ENCODE measurements around the gene FCN3. TPM values are rescaled to one million over a fixed set of nuclear protein-coding genes. Genes with fewer than 3 reads are reported as not detected.
A peak's percentile ranks its signal among the peaks of the same experiment; 100 is the strongest.

The FCN3 gene
- total and polyA plus RNA-seq, 9 of the 15 experiments (the other 6 are each of a cell fraction or from before 2014, with no cell fraction given) = 0.49 TPM; not detected in 8

DNA sequence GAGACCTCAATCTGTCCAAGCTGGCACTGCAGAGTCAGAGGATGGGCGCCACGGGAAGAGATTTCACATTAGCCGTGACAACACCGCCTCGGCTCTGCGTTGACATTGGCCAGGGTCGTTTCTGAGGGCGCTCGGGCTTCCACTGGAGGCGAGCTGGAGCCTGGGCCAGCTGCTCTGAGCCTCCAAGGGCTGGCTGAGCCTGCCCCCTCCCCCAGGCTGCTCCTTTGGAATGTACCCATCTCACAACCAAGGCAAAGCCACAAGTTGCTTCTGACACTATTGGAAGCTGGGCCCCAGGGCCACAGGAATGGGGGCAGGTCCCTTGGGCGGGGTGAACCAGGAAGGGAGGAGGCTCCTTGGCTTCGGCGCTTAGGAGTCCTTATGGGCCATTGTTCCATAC is 30.4 kb upstream of the FCN3 start (continued):
- TF ChIP-seq, protein P1, sequence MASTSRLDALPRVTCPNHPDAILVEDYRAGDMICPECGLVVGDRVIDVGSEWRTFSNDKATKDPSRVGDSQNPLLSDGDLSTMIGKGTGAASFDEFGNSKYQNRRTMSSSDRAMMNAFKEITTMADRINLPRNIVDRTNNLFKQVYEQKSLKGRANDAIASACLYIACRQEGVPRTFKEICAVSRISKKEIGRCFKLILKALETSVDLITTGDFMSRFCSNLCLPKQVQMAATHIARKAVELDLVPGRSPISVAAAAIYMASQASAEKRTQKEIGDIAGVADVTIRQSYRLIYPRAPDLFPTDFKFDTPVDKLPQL (IDR thresholded peaks at IDR 0.05; ENCODE audit: extremely low read depth, insufficient read length) = no peak
- 0 out of 2 replicates have a peak, but pooled peaks have one; percentile 19 for TF ChIP-seq ZFX (CRISPR knock-in tag; IDR thresholded peaks at IDR 0.05)
- TF ChIP-seq, protein P2, sequence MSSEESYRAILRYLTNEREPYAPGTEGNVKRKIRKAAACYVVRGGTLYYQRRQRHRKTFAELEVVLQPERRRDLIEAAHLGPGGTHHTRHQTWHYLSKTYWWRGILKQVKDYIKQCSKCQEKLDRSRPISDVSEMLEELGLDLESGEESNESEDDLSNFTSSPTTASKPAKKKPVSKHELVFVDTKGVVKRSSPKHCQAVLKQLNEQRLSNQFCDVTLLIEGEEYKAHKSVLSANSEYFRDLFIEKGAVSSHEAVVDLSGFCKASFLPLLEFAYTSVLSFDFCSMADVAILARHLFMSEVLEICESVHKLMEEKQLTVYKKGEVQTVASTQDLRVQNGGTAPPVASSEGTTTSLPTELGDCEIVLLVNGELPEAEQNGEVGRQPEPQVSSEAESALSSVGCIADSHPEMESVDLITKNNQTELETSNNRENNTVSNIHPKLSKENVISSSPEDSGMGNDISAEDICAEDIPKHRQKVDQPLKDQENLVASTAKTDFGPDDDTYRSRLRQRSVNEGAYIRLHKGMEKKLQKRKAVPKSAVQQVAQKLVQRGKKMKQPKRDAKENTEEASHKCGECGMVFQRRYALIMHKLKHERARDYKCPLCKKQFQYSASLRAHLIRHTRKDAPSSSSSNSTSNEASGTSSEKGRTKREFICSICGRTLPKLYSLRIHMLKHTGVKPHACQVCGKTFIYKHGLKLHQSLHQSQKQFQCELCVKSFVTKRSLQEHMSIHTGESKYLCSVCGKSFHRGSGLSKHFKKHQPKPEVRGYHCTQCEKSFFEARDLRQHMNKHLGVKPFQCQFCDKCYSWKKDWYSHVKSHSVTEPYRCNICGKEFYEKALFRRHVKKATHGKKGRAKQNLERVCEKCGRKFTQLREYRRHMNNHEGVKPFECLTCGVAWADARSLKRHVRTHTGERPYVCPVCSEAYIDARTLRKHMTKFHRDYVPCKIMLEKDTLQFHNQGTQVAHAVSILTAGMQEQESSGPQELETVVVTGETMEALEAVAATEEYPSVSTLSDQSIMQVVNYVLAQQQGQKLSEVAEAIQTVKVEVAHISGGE (CRISPR knock-in tag; IDR thresholded peaks at IDR 0.05) = no peak
- TF ChIP-seq RBM22 (IDR thresholded peaks at IDR 0.05; ENCODE audit: low read depth, low read length, poor library complexity, severe bottlenecking) = peak; percentile 94
- no peak for TF ChIP-seq KHSRP (IDR thresholded peaks at IDR 0.05)

DNA sequence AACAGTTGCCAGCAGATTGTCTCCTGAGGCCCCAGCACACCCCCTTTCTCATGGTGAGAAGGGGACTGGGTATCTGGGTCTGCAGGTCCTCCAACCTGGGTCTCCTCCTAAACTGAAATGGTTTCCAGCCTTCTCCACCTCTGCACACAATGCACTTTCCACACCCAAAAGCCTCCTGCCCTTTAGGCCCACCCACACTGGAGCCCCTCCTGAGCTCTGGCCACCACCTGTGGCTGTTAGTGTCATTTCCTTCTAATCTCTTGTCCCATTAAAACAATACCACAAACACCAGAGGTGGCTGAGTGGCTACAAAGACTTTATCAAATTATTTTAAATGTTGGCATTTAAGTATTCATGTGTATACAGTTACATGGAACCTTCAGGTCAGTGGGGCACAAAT is 29.3 kb upstream of the FCN3 start:
- Histone ChIP-seq H3K4me1 (replicated peaks in 1 of 2; ENCODE audit: control insufficient read depth in 2 of 2, insufficient read depth in 2 of 2, low read length in 2 of 2) (peaks cover 0 to 20% of the 10 kb centered on the region in 2 experiments; a peak in 2 of 5 replicates), H2AFZ (ENCODE audit: low read depth, low read length) (no peak overlapping the region), H3K9ac (ENCODE audit: insufficient read depth in 1 of 2, low read depth in 2 of 2, low read length in 2 of 2) (no peak overlapping the region), H3K36me3 (ENCODE audit: control insufficient read depth, insufficient read depth, low read length) (peaks cover 43% of the 10 kb centered on the region), H3K27ac (ENCODE audit: extremely low read depth, low read depth, low read length) (no peak overlapping the region), H3K4me3 (no peak overlapping the region), H3K27me3 (ENCODE audit: control insufficient read depth in 2 of 2, insufficient read depth in 2 of 2, low read length in 2 of 2) (no peaks in the 10 kb centered on the region), H3K4me2 (ENCODE audit: insufficient read depth, low read length) (no peak overlapping the region), H3K9me1 (ENCODE audit: control insufficient read depth, insufficient read depth, low read length) (no peaks in the 10 kb centered on the region), H3K9me3 (replicated peaks; ENCODE audit: control insufficient read depth, insufficient read depth, low read depth, low read length) (no peaks in the 10 kb centered on the region), H3K79me2 (ENCODE audit: control insufficient read depth, insufficient read depth, low read length) (no peaks in the 10 kb centered on the region), H4K20me1 (replicated peaks; ENCODE audit: control insufficient read depth, insufficient read depth, low read length) (no peaks in the 10 kb centered on the region)
- CTCF ChIA-PET (ENCODE audit: low intra/inter-chr PET ratio) = interaction anchor here (2.7 kb wide), 1 partner anchor 202 kb away, joined by 20 read pairs; no protein-coding TSS in a partner anchor
- FAIRE-seq (no peak), DNase-seq (ENCODE audit: extremely low read depth in 1 of 4, low spot score in 3 of 4) (no peak), ATAC-seq (no peak; the same call in 2 of the 3 replicates)
- BruUV-seq (replicated peaks) = no TSS peak
- TF ChIP-seq ZNF121 (CRISPR knock-in tag; conservative IDR thresholded peaks at IDR 0.05) (no peak), SMAD1 (IDR thresholded peaks at IDR 0.05; ENCODE audit: low read depth, low read length, partially characterized antibody) (no peak), IFI16 (CRISPR knock-in tag; IDR thresholded peaks at IDR 0.05) (no peak), GATA2 (CRISPR knock-in tag; IDR thresholded peaks at IDR 0.05) (no peak)
- TF ChIP-seq, protein P3, sequence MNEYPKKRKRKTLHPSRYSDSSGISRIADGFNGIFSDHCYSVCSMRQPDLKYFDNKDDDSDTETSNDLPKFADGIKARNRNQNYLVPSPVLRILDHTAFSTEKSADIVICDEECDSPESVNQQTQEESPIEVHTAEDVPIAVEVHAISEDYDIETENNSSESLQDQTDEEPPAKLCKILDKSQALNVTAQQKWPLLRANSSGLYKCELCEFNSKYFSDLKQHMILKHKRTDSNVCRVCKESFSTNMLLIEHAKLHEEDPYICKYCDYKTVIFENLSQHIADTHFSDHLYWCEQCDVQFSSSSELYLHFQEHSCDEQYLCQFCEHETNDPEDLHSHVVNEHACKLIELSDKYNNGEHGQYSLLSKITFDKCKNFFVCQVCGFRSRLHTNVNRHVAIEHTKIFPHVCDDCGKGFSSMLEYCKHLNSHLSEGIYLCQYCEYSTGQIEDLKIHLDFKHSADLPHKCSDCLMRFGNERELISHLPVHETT (CRISPR knock-in tag; conservative IDR thresholded peaks at IDR 0.05 in 1 of 2, IDR thresholded peaks at IDR 0.05 in 1 of 2) = no peak
- TF ChIP-seq, protein P4, sequence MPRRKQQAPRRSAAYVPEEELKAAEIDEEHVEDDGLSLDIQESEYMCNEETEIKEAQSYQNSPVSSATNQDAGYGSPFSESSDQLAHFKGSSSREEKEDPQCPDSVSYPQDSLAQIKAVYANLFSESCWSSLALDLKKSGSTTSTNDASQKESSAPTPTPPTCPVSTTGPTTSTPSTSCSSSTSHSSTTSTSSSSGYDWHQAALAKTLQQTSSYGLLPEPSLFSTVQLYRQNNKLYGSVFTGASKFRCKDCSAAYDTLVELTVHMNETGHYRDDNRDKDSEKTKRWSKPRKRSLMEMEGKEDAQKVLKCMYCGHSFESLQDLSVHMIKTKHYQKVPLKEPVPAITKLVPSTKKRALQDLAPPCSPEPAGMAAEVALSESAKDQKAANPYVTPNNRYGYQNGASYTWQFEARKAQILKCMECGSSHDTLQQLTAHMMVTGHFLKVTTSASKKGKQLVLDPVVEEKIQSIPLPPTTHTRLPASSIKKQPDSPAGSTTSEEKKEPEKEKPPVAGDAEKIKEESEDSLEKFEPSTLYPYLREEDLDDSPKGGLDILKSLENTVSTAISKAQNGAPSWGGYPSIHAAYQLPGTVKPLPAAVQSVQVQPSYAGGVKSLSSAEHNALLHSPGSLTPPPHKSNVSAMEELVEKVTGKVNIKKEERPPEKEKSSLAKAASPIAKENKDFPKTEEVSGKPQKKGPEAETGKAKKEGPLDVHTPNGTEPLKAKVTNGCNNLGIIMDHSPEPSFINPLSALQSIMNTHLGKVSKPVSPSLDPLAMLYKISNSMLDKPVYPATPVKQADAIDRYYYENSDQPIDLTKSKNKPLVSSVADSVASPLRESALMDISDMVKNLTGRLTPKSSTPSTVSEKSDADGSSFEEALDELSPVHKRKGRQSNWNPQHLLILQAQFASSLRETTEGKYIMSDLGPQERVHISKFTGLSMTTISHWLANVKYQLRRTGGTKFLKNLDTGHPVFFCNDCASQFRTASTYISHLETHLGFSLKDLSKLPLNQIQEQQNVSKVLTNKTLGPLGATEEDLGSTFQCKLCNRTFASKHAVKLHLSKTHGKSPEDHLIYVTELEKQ (CRISPR knock-in tag; IDR thresholded peaks at IDR 0.05) = no peak
- intact Hi-C loops (cut with micrococcal nuclease) (no loop called here), in situ Hi-C loops (cut with MboI) (no loop called here)
- POLR2A ChIA-PET = interaction anchor here (2.2 kb wide), 1 partner anchor 11 kb away, joined by 11 read pairs; no protein-coding TSS in a partner anchor
